LoVo (cell line): ENCODE data around the gene MBD6.

Source experiments
- DNase-seq: peaks from one replicate; pipeline ENCODE4 v3.0.0-alpha.2; 2016; ENCODE audit warnings: low spot score

MBD6 gene, protein sequence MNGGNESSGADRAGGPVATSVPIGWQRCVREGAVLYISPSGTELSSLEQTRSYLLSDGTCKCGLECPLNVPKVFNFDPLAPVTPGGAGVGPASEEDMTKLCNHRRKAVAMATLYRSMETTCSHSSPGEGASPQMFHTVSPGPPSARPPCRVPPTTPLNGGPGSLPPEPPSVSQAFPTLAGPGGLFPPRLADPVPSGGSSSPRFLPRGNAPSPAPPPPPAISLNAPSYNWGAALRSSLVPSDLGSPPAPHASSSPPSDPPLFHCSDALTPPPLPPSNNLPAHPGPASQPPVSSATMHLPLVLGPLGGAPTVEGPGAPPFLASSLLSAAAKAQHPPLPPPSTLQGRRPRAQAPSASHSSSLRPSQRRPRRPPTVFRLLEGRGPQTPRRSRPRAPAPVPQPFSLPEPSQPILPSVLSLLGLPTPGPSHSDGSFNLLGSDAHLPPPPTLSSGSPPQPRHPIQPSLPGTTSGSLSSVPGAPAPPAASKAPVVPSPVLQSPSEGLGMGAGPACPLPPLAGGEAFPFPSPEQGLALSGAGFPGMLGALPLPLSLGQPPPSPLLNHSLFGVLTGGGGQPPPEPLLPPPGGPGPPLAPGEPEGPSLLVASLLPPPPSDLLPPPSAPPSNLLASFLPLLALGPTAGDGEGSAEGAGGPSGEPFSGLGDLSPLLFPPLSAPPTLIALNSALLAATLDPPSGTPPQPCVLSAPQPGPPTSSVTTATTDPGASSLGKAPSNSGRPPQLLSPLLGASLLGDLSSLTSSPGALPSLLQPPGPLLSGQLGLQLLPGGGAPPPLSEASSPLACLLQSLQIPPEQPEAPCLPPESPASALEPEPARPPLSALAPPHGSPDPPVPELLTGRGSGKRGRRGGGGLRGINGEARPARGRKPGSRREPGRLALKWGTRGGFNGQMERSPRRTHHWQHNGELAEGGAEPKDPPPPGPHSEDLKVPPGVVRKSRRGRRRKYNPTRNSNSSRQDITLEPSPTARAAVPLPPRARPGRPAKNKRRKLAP

DNA sequence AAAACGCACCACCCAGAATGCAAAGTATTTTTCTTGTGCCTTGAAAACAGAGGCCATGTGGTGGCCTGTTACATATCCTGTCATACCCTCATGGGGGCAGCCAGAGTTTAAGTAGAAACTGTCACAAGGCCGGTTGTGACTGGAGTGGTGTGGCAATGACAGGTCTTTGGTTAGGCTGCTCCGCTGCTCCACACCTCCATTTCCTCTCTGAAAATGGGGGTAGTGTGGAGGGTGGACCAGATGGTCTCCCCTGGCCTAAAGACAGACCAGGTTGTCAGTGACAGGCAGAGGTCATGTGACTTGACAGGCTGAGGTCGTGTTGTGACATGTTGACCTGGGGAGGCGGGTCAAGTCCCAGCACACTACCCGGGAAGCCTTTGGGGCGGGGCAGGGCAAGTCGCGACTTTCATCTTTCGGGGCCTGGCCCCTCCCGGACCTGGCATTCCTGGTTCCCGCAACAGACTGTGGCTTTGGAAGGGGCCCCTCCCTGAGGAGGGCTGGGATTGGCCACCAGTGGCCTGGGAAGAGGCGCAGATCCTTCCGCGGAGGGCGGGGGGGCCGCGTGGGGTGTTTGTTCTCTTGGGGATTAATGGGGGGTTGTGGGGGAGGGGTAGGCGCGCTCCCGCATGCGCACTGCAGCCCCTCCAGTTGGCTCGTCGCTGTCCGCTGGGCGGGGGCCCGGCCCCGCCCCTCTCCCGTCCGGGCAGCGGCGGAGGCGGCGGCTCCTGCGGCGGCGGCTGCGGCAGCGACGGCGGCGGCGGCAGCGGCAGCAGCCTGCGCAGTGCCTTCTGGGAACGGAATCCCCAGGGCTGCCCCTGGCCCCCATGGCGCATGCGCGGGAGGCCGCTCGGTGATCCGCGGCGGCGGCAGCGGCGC lies at the start of gene MBD6:
Gene MBD6, plus strand, starts transcription at position 814 of the 876 bp plus-strand sequence. CDS start 1,480 bp downstream, outside the sequence.
- peak; percentile 96 for DNase-seq

DNA sequence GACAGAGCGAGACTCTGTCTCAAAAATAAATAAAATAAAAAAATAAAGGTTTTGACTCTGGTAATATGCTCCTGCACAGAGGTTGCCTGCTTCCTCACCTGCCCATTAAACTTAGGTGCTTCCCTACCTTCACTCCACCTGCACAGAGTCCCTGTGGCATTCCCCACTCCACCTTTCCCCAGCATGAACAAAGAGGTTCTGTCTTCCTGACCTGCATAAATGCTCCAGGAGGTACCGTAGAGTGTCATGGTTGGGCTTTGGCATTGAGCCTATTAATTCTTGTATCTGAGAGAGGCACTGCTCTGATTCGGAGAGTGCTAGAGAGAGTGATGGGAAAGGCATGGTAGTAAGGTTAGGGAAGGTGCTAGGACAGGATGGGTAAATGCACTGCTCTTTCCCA lies 49.2 kb upstream of the MBD6 start:
- no peak for DNase-seq

DNA sequence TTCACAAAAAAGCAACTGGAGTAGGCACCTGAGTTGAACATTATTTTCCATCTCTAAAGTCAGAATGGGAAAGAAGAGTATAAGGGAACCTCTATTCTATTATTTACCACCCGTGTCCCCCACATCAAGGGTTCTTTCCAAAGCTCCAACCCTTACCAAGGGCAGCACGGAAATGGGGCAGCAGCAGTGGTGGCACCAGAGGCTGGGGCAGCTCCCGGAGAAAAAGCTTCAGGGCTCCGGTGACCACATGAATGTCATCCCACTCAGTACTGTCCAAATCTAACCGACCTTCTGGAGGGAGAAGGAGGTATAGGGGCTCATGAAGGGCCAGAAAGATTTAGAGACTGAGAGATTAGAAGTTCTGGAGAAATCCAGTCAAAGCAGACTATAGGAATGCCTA lies 48.7 kb upstream of the MBD6 start:
- no peak for DNase-seq

DNA sequence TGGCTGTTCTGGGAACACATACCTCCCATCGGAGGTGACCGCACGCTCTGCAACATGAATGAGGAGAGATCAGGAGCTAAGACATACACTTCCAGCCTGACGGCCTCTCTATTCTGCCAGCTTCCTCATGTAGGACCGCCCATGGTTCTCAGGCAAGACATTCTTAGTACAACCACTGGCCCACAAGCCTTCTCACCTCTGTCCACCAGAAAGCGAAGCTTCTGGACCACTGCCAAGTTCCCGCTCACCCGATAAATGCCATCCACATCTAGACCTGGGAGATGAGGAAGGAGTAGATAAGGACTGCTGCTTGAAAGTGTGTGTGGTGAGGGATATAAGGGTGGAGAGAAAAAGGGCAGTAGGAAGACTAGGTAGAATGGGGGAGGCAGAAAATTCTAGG lies 48.2 kb upstream of the MBD6 start:
- DNase-seq: no peak

DNA sequence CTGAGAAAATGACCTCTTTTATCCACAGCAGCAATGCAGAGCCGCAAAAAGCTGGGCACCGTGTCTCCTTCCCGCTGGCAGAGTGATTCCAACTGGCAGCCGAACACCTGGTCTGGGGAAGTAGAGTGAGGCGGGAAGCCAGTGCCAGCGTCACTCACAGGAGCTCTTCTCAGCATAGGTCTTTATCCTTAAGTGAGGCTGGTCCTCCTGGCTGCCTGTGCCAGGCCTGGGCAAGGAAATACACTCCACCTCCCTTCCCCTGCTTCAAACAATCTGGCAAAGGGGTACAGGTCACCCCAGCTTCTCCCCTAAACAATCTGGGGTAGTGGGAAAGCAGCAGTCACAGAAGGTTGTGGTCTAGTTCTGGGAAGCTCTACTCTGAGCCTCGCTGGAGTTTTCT lies 47.8 kb upstream of the MBD6 start:
- no peak for DNase-seq

DNA sequence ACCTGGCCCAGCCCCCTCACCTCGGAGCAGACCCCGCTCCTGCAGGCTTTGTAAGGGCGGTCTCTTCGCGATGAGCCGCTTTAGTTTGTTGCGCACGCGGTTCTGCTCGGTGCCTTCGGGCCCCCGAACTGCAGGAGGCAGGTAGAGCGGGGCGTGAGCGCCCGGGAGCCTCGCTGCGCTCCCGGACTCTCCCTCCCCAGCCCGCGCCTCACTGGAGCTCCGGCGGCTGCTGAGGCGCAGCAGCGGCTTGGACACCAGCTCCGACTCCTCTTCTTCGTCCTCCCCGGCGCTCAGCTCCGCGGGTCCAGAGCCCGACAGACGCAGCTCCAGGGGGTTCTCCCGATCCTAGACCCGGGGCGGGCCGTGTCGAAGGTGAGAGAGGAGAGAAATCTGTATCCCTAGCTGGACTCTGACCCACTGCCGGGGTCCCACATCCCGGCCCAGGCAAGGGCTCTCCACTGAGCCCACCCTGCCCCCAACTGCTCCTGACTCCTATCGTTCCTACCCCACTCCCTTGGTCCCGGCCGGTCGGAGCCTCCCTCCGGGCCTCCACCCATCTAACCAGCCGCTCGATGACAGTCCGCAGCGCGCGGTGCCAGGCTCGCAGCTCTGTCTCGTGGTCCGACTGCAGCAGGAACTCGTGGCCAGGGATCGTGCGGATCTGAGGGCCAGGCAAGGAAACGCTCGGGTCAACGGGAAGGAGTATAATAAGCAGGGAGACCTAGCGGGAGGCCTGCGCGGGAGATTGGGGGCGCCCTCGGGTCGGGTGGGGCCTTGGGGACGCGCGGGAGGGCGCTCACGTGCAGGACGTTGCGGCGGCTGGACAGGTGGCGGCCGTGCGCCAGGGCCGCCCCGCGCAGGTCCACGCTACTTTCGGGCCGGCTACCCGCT lies 47.1 kb upstream of the MBD6 start:
- DNase-seq: no peak

DNA sequence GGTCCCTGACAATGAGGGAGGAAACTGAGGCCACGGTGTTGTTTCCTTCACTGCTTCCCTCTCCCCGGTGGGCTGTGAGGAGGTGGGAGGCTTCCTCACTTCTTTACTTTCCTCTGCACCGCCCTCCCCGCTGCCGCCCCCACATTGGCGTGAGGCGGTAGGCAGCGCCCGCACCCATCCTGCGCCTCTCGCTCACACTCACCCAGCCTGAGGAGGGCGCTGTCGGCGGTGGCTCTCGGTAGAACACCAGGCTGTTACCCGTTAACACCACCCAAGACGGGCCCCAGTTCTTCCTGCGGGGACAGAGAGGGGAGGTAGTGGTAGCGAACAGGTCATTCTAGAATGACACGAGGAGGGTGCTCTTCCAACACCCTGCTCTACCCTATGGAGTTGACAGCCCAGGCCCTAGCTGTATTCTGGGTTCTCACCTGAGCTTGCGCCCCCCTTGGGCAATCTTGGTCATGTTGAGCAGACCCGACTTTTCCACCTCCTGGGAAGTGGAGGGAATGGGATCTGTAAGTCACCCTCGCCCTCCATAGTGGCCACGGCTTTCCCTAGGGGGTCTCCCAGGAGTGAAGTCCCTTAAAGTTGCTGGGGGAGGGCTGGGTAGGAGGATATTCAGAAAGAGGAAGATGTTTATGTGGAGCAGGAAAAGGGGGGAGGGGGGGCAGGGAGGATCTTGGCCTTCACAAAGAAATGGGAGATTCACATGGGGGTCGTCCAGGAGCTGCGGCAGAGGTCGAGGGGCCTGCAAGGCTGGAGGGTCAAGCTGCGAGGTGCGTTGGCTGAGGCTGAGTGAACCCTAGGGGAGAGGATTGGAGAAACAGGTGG lies 46.2 kb upstream of the MBD6 start:
- no peak for DNase-seq

DNA sequence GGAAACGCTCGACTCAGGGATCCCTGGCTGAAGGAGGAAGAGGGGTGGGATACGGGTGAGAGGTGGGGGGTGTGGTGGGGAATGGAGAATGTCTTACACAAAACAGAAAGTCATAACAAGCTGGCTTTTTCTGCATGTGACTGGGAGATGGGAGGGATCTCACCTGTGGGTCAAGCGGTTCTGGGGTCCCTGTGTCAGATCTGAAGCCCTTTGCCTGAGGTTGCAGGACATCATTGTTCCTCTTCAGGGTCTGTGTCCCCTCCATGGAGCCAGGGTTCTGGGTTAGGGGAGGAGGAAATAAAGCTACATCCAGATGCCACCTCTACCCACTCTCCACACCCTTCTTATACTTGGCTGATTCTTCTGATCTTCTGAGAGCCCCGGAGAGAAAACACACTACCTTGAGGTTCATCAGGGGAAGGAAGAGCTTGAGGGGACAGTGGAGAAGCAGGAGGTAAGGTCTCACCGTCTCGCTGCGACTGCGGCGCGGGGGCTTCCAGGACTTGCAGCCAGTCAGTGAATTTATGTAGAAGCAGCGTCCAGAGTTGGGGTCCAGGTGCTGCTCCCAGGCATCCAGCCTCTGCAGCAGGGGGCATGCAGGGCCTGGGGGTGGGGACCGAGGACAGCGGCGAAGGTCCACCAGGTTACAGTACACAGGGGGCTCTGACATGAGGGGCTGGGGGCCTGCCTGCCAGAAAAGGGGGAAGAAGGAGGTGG lies 45.5 kb upstream of the MBD6 start:
- no peak for DNase-seq

DNA sequence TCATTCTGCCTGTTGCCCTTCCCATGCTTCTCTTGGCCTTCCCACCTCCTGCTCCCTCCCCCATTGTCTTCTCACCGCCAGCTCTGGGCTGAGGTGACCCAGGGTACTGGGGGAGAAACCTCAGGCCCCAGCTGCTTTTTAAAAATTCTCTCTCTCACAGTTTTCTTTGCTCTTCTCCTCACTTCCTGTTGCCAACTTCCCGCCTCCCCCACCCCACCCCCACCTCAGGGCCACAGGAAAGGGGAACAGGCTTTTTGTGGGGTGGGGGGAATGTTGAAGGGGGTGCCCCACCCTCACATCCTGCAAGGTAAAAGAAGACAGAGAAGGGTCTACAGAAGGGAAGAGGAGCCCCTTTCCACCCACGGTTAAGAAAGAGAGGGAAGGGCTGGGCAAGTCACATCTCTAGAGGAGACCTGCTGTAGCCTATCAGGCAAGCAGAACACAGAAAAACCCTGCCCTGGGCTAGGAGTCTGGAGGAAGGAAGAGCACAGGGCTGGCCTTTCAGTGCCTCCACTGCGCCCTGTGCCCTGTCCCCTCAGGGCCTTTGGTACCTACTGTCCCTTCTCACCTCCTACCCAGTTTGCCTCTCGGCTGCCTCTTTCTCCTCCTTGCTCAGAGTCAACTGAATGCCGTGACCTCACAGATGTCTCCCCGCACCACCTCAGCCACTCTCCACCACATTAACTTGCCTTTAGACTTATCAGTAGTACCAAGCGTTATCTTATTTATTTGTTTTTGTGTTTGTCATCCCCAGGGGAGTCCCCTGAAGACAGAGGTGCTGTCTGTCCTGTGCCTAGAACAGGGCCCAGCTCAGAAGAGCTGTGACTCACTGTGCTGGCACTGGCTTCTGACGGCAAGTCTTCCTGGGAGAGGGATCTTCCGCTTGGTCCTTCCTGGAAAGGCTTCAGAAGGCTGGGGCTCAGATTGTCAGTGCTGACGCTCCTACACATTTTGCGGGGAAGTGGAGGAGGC lies 44.6 kb upstream of the MBD6 start:
- DNase-seq: no peak

DNA sequence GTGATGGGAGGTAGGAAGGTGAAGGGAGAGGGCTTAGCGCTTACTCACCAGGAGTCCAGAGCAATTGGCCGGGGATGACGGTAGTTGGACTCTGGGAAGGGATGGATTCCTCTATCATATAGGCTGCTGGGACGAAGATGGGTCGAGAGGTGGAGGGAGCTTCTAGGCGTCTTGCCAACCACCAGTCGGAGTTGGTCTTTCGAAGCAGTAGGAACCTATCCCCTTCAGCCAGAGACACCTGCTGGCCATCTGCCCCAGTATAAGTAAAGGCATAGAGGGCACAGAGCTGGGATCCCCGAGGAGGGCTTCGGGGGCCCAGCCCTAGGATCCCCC lies 43.6 kb upstream of the MBD6 start:
- DNase-seq: no peak

DNA sequence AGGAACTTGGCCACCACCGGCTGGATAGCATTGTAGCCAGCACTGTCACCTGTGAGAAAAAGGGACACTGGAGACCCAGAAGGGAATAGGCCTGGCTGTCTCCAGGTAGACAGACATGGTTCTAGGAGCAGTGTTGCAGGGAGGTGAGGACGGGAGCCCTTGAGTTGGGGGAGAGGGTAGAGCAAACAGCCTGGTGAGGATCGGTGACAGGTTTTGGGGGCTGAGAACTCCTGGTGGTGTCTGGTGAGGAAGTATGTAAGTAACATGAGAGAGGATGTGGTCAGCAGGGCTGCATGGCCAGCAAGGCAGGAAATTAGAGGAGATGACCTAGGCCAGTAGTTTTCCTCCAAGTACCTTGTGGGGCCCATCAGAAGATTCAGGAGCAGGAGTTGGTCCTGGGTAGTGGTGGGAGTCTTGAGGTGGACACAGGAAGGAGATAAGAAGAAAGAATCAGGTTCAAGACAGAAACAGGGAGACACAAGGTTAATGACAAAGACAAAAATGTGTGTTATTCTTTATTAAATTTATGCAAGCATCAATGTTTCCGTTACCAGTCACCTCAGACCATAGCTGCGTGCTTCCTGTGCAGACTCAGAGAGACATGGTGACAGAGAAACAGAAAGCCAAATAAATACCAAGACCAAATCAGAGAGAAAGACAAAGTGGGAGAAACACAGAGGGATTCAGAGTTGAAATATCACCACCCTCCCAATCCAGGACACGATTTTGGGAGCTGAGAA lies 43.1 kb upstream of the MBD6 start, which contains the start of gene ARHGAP9:
Gene ARHGAP9, minus strand, starts transcription at position 491 of the 740 bp plus-strand sequence. Its CDS starts 460 bp downstream, at position 31.
- DNase-seq: no peak

DNA sequence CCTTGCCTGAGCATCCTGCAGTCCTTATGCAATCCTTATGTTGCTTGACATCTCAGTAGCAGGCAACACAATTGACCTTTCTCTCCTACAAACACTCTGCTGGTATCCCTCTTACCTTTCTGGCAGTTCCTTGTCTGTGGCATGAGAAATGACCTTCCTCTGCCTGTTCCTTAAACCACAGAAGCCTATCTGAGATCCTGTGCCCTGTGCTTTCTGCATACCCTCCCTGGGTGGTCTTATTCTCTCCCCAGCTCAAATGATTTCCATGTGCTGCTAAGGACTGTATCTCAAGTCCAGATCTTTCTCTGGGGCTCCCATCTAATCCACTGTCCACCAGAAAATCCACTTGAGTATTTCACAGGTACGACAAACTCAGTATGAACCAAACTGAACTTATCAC lies 41.0 kb upstream of the MBD6 start:
- DNase-seq: no peak

DNA sequence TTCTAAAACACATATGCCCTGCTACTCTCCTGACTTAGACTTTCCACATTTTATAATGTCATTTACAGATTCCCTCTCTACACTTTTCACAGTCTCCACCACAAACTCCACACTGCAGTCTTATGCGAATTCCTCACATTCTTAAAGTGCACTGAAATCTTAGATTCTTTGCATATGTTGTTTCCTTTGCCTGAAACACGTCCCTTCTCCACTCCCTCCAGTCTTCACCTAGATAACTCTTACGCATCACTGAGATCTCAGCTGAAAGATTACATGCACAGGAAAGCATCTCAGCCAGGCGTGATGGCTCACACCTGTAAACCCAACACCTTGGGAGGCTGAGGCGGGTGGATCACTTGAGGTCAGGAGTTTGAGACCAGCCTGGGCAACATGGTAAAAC lies 39.2 kb upstream of the MBD6 start:
- no peak for DNase-seq

DNA sequence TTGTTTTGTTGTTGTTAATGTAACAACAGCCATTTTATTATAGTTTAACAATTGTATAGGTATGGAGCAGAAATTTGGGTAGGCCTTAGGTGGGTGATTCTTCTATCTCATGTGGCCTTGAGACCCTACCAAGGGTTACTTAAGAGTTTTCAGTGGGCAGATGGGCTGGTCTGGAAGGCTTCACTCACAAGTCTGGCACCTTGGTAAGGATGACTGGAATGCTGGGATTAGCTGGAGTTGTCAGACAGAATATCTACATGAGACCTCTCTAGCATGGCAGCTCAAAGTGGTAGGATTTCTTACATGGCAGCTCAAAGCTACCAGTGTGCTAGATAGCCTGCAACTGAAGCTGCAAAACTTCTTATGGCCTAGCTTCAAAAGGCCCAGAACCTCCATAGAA lies 36.9 kb upstream of the MBD6 start:
- DNase-seq: no peak

DNA sequence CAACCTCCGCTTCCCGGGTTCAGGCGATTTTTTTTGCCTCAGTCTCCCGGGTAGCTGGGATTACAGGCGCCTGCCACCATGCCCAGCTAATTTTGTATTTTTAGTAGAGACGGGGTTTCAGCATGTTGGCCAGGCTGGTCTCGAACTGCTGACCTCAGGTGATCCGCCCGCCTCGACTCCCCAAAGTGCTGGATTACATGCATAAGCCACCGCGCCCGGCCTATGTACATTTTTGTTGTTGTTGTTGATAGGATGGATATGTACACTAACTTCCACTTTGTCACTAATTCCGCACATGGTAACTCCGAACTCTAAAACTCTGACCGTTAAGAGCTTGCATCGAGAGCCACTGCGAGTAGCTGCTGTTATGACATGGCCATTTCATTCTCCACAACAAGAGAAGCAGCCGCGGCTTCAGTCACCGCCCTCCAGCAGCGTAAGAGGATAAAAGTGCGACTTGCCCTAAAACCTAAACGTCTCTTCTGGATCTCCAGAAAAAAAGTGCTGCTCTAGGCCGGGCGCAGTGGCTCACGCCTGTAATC lies 35.5 kb upstream of the MBD6 start:
- no peak for DNase-seq

DNA sequence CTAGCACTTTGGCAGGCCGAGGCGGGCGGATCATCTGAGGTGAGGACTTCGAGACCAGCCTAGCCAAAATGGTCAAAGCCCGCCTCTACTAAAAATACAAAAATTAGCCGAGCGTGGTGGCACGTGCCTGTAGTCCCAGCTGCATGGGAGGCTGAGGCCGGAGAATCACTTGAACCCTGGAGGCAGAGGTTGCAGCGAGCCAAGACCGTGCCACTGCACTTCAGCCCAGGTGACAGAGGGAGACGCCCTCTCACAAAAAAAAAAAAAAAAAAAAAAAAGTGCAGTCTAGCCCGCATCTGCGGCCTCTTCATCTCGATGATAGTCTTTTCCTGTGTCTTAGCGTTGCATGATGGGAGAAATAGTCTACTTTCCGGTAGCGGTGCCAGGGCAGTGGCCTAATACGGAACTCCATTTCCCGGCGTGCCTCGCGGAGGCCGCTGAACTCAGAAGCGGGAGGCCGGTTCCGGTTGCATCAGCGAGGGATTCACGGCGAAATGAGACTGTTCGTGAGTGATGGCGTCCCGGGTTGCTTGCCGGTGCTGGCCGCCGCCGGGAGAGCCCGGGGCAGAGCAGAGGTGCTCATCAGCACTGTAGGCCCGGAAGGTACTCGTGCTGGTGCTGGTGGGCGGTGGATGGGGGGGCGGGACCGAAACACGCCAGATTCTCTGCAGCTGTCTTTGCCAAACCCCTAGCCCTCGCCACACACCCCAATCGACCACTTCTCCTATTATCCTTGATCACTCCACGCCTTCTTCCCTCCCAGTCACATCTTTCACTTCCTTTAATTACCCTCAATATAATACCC lies 34.8 kb upstream of the MBD6 start, which contains the start of gene MARS1:
Gene MARS1, plus strand, starts transcription at position 472 of the 805 bp plus-strand sequence. Its CDS starts 23 bp downstream, at position 495.
- DNase-seq: peak; percentile 99
